GM21786 (cell line): ENCODE data around the gene SH2D3C.

Experiments used
- ATAC-seq: cut with Tn5 transposase; IDR thresholded peaks from one replicate; pipeline ENCODE4 v1.9.1; 2021; ENCODE audit not compliant: unreplicated experiment

The SH2D3C gene

DNA sequence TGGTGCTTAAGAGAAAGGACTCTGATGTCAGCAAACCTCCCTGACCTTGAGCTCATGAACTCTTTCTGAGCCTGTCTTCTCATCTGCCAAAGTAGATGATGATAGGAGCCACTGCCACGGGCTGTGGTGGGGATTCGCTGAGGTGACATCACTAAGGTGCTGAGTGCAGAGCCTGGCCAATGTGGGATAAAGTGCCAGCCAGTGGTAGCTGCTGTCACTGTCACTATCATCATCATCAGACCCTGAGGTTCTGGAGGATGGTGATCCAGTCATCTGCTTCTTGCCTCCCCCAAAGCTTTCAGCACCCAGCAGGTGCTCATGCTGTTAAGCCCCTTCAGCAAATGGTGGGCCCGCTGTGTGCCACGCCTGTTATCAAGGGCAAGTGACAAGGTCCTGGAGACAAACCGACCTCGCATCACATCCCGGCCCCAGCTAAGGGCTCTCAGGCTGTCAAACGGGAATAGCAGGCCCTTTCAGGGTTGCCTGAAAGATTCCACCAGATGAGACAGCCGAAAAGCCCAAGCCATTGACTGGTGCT is 30.6 kb upstream of the SH2D3C start:
- ATAC-seq = no peak

DNA sequence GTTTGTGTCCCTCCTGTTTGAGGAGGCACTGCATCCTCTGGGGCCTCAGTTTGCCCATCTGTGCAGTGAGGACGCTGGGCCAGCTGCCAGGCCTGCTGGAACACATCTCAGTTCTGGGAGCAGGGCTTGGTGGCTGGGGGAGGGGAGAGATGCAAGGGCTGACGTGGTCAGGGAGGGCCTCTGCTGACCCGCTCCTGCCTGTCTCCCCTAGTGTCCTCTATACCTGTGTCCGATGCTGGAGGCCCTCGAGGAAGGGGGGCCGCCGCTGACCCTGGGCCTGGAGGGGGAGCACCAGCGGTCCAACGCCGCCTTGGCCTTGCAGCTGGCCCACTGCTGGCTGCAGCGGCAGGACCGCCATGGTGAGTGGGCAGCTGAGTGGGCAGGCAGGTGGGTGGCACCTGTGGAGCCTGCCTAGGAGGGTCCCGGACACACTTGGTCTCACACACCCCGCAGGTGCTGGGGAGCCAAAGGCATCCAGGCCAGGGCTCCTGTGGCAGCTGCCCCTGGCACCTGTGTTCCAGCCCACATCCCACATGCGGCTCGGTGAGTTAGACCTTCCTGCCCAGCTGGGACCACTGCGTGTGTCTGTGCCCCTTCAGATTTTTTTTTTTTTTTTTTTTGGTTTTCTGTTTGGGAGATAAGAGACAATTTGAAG is 30.0 kb upstream of the SH2D3C start:
- ATAC-seq = no peak

DNA sequence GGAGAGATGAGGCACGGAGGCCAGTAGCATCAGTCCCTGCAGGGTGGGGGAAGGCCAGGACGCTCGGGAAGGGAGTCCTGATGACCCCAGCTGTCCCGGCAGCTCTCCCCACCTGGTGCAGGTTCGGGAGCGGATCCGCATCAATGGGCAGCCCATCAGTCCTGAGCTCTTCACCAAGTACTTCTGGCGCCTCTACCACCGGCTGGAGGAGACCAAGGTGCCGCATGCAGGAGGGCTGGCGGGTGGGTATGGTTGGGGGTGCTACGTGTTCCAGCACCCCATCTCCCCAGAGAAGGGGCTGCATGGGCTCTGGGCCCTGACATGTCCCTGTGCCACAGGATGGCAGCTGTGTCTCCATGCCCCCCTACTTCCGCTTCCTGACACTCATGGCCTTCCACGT is 28.4 kb upstream of the SH2D3C start:
- ATAC-seq = no peak

DNA sequence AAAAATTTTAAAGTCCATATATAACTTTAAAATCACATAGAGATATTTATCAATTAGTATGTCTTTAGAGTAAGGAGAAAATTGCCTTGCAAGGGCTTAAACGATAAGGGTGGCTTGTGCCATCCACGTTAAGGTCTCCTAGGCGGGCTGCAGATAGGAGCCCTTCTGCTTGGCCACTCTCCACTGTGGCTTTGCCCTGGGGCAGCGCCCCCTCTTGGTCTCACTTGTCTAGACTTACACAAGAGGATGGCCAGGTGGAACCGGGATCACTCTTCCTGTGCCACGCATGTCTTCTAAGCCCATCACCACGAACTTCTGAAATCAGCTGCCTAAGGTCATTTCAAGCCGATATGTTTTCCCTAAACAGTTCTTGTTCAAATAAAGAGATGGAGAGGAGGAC is 27.2 kb upstream of the SH2D3C start:
- ATAC-seq = no peak

DNA sequence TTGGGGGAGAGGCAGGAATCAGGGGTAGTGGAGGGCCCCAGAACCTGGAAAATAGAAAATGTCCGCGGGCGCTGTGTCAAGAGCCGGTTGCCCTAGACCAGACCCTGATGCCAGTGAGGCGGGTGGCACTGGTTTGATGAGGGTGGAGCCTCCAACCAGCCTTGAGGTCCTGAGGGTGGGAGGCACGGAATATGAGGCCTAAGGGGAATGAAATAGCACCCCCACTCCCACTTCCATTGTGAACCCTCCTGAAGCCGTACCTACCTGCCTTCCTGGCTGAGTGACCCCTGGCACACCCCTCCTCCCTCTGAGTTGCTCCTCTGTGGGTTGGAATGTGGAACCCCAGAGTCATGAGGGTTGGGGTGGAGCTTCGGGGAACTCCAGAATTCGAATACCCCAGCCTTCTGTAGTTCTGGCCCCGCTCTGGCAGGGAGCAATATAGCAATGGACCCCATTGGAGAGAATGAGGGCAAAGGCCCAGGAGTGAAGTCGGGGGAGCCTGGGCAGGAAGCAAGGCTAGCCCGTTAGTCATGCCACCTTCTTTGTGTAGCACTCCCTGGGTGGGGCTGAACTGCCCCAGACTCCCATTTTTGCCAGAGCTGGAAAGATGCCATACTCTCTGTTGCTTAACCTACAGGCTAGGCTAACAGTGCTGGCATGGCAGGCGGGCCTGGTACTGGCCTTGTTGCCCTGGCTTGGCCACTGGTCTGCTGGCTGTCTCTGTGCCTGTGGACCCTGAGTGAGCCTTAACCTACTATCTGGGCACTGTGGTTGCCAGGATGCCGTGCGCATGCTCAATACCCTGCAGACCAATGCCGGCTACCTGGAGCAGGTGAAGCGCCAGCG is 25.3 kb upstream of the SH2D3C start:
- ATAC-seq = no peak

DNA sequence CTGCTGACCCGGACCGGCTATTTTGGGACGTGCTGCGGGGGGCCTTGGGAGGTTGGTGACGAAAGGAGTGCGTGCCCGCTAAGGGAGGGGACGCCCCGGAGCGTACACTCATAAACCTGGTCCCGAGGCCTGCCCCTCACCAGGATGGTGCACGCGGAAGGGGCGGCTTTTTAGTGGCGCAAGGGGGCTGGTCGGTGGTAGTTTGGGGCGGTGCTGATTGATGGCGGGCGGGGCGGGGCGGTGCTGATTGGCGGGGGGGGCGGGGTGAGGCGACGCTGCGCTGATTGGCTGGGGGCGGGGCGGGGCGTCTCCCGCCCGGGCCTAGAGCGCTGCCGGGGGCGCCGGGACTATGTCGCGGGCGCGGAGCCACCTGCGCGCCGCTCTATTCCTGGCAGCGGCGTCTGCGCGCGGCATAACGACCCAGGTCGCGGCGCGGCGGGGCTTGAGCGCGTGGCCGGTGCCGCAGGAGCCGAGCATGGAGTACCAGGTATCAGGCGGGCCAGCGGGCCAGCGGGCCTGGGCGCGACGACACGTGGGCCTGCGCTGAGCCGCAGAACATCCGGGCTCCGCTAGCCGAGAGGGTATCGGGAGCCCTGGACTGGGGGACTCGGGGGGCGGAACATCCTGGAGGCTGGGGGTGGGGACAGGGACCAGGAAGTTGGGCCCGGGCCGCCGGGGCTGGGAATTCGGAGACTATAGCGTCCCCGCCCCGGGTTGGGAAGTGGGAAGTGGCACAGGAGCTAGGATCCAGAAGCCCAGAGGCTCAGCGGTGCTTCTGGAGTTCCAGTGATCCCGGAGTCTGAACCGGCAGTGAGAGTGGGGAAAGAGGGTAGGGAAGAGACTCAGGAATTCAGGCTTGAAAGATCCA is 24.3 kb upstream of the SH2D3C start, which contains the start of gene FPGS:
TSS of gene FPGS (plus strand) at position 307 of the 868 bp plus-strand sequence. CDS start at position 350, 43 bp downstream.
- peak; percentile 77 for ATAC-seq

DNA sequence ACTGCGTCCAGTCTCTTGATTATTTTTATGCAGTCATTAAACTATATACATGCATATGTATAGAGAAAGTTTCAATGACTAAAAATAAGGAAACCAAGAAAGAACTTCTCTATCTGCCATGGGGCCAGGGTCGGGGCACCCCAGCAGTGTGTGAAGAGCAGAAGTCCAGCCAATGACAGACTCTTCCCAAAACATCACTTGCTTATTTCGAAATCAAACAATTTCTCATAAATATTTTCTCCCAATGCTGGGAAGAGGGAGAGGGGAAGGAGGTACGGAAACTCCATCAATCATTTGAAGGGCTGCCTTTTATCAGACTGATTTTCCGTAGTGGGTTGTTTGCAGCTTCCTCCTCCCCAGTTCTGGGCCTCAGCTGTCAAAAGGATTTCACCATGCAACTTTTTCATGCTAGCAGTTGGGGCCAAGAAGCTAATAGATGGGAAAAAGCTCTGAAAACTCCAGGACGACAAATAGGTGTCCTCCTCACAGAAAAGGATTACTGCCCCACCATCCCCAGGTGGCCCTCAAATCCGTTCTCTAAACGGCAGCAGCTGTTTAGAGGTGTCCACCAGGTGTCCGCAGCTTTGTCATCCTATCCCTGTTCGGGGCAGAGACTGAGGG is 23.6 kb upstream of the SH2D3C start:
- no peak for ATAC-seq

DNA sequence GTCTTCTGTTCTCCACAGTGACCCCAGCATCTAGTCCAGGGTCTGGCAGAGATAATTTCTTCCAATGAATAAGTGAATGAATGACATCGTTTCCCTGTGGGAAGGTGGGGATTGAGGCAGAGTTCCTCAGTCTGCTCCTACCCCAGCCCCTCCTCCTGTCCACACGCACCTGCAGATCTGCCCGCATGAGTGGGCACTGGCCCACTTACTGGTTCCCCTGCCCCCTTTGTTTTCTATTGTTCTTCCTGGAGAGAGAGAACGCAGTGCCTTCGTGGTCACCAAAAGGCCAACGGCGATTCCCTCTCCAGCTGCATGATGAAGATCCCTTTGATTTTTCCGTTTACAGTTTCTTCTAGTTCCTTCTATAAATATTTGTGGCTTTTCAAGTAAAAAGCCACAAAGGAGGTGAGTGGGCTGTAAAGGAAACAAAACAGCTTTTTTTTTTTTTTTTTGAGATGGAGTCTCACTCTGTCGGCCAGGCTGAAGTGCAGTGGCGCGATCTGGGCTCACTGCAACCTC is 18.4 kb upstream of the SH2D3C start:
- ATAC-seq = no peak

DNA sequence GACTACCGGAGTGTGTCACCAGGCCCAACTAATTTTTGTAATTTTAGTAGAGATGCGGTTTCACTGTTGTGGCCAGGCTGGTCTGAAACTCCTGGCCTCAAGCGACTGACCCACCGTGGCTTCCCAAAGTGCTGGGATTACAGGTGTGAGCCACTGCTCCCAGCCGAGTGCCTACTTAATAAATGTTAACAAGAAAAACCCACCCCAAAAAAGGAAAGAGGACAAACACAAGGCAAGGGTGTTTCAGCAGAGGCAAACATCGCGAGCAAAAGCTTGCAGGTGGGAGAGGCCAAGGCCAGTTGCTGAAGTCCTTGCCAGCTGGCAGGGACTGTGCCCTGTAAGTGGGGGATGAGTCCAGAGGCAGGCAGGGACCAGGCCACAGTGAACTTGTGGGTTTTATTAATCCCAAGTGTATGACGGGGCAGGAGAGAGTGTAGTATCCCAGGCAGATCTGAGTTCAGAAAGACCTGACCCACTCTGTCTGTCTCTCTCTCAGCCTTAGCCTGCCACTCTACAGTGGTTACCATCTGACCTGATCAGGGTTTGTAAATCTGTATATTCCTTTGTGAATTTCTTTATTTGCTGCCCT is 17.9 kb upstream of the SH2D3C start:
- ATAC-seq = no peak

DNA sequence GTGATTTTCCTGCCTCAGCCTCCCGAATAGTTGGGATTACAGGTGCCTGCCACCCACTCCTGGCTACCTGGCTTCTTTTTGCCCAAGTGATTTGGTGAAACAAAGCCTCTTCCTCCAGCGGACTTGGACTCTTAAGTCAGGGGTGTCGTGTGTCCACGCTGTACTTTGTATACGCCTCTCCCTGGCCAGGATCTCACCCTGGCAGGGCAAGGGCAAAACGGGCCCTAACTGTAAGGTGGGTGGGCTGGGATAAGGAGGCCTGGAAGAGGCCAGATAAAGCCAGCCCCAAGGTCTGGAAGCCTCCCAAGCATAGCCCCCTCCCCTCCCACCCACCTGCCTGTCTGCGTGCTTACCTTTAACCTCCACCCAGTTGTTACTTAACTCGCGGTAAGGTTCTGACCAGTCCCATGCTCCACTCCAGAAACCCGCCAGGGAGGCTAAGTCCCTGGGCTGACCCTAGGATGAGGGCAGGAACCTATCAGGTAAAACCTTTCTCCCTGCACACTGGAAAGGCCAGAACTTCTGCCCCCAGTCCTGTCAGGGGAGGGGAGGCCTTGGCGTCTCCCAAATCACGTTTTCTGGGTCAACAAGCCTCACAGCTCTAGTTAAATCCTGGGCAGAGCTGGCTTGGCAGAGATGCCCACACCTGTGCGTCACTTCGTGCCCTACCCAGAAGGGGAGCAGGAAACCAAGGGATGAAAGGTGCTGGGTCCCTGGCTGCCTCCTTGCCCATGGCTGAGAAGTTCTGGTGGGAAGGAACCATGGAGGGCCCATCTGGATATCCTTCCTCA is 15.7 kb upstream of the SH2D3C start:
- no peak for ATAC-seq

DNA sequence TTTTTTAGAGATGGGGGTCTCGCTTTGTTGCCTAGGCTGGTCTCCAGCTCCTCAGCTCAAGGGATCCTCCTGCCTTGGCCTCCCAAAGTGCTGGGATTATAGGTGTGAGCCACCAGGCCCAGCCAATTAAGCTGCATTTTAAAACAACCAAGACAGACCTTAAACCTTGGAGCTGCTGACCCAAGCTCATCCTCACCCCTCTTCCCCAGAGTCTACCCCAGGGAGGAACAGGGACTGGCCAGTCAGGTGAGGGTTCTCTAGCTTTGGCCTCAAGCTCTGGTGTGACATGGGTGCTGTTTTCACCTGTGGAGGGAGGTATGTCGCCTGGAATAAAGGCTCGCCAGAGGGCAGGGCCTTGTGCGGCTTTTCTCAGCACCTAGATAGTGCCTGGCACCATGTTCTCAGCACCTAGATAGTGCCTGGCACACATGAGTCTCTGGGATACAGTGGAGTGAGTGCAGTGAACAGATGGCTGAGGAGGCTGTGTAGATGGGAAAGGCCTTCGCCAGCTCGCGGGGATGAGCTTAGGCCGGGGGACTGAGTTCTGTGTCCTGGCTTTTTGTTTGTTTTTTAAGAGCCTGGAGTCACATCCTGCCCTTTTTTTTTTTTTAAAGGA is 14.7 kb upstream of the SH2D3C start:
- ATAC-seq = no peak

DNA sequence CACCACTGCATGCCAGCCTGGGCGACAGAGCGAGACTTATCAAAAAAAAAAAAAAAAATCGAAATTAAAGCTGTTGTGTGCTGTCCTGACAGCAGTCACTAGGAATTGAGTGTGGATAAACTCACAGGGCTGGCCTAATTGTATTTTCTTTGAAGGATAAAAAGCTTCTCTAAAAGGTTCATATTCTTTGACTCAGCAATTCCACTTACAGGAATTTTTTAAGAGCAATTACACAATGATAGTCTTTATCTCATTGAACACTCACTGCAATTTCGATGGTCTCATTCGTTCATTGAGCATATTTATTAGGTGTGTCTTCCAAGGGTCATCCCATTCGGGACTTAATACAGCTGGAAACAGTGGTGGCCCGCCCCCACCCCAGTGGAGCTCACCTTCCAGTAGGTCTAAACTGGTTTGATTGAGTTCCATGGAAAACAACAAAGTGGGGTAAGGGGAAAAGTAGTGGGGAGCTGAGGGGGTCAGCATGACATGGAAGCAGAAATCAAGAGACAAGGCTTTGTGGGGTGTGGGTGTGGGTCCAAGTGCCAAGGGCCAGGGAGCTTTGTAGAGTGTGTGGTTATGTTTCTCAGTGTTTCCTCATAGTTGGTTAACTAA is 14.1 kb upstream of the SH2D3C start:
- no peak for ATAC-seq

DNA sequence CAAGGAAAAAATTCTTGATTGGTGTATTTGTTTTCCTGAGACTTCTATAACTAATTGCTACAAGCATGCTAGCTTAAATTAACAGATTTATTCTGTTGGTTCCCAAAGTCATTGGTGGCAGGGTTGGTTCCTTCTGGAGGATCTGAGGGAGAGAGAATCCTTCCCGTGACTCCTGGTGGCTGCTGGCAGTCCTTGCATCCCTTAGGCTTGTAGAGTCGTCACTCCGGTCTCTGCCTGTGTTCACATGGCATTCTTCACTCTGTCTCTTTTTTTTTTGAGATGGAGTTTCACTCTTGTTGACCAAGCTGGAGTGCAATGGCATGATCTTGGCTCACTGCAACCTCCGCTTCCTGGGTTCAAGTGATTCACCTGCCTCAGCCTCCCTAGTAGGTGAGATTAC is 12.6 kb upstream of the SH2D3C start:
- ATAC-seq = no peak

DNA sequence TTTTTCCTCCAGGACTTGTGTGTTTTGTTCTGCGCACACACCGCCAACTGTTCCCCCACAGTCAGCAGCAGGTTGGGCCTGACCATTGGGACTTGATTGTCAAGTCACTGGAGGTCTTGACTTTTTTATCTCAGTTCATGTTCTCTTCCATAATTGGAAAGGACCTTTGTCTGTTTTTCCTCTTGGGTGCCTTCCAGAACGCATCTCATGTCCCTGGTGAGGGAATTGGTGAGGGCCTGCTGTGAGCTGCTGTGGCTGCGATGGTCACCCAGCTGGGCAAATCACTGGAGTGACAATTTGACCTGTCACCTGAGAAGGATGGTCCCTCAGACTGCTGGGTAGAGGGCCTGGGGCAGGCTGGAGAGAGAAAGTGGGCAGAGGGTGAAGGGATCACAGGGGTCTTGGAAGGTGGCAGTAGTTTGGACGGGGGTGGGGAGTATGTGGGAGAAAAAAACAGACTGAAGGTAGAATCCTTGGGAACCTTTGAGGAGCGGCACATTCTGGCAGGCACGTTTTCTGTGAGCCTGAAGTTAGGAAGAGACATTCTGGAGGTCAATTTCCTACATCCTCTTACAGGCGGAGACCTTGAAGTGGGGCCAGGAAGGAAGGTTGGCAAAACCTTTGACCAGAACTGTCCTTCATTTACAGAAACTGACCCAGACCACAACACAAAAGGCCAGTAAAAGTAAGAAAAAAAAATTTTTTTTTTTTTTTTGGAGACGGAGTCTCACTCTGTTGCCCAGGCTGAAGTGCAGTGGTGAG is 11.8 kb upstream of the SH2D3C start:
- ATAC-seq = no peak

DNA sequence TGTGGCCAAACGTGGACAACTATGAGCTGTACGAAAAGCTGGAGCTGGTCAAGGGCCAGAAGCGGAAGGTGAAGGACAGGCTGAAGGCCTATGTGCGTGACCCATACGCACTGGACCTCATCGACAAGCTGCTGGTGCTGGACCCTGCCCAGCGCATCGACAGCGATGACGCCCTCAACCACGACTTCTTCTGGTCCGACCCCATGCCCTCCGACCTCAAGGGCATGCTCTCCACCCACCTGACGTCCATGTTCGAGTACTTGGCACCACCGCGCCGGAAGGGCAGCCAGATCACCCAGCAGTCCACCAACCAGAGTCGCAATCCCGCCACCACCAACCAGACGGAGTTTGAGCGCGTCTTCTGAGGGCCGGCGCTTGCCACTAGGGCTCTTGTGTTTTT is 10.7 kb upstream of the SH2D3C start:
- ATAC-seq = no peak

DNA sequence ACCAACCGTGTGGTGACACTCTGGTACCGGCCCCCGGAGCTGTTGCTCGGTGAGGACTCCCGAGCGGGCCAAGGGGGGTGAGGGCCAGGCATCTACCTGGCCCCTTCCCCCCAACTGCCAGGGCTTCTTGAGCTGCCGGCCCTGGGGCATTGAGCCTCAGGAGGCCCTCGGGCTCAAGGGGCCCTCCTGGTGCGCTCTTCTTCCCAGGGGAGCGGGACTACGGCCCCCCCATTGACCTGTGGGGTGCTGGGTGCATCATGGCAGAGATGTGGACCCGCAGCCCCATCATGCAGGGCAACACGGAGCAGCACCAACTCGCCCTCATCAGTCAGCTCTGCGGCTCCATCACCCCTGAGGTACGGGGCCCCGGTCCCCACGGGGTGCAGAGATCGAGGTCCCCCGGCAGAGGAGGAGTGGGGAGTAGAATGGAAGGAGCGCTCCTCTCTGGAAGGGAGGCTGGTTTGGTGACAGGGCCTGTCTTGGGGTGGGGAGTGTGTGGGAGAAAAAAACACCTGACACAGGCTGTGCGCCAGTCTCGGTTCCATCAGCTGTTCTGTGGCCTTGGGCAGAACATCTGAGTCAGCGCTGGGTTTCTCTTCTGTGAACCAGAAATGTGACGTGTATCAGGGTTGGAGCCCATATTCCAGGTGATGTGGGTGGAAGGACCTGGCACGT is 10.0 kb upstream of the SH2D3C start:
- ATAC-seq = no peak

DNA sequence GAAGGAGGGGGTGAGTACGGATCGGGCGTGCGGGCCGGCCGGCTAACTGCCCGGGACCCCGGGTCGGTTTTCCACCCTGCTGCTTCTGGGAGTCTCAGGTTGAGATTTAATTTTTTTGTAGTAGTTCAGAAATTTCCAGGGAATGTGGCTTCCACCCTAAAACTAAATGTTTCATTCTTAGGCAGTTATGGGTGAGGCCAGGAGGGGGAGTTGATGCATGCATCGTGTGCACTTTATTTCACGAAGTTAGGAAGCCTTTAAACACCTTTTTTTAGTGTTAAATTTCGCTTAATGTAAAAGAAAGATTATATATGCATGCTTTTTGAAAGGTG is 8.3 kb upstream of the SH2D3C start:
- no peak for ATAC-seq
